Measurements from ENCODE around the gene MRPS33. TPM values are rescaled to one million over a fixed set of nuclear protein-coding genes. Genes with fewer than 3 reads are reported as not detected.
"Not testable (repeated sequence)": the region's sequence is repeated elsewhere in the genome, so short reads cannot be mapped to it uniquely, and the experiment has no call there.

Gene MRPS33
- total RNA-seq, 1 donor, result 20.7 TPM

DNA sequence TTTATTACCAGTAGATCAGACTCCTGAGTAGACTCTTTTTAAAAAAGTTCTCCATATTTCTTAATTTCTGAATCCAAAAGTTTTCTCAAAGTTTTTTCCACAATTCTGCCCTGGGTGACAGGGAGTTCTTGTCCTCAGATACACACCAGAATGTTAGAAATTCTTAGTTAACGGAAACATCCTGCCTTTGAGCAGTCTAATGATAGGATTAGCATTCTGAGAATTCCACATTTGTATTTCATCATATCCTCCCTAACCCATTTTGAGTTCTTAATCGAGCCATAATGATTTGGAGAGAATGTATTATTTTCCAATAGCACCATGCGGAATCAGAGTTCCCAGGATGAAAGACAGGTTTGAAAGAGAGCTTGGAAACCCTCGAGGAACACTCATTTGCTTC is 28.9 kb upstream of the MRPS33 start:
- H3K4me3 ChIP-seq (ENCODE audit: low read depth, low read length), result no peak overlapping the region
- peak; percentile 25 for DNase-seq (ENCODE audit: low read depth)
- TF ChIP-seq CTCF (IDR thresholded peaks at IDR 0.05; ENCODE audit: insufficient read depth, low read depth, low read length), result no peak

- peak; percentile 45 for DNase-seq (ENCODE audit: low read depth)
- TF ChIP-seq CTCF (IDR thresholded peaks at IDR 0.05; ENCODE audit: insufficient read depth, low read depth, low read length), result no peak
- no peak overlapping the region for H3K4me3 ChIP-seq (ENCODE audit: low read depth, low read length)
Measured at GRCh38 chr7:141042222-141043193, 27.8 kb upstream of the MRPS33 start.

GRCh38 chr7:141039376-141039775 is 24.6 kb upstream of the MRPS33 start:
- TF ChIP-seq CTCF (IDR thresholded peaks at IDR 0.05; ENCODE audit: insufficient read depth, low read depth, low read length), result no peak
- H3K4me3 ChIP-seq (ENCODE audit: low read depth, low read length), result no peak overlapping the region
- DNase-seq (ENCODE audit: low read depth), result peak; percentile 12

DNA sequence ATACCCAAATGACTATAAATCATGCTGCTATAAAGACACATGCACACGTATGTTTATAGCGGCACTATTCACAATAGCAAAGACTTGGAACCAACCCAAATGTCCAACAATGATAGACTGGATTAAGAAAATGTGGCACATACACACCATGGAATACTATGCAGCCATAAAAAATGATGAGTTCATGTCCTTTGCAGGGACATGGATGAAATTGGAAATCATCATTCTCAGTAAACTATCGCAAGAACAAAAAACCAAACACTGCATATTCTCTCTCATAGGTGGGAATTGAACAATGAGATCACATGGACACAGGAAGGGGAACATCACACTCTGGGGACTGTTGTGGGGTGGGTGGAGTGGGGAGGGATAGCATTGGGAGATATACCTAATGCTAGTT is 23.3 kb upstream of the MRPS33 start:
- not testable (repeated sequence) for DNase-seq (ENCODE audit: low read depth); H3K4me3 ChIP-seq (ENCODE audit: low read depth, low read length)

- not testable (repeated sequence) for DNase-seq (ENCODE audit: low read depth)
- H3K4me3 ChIP-seq (ENCODE audit: low read depth, low read length), result peak overlapping the region; percentile 38
Measured at GRCh38 chr7:141032539-141033323, 18.0 kb upstream of the MRPS33 start.

DNA sequence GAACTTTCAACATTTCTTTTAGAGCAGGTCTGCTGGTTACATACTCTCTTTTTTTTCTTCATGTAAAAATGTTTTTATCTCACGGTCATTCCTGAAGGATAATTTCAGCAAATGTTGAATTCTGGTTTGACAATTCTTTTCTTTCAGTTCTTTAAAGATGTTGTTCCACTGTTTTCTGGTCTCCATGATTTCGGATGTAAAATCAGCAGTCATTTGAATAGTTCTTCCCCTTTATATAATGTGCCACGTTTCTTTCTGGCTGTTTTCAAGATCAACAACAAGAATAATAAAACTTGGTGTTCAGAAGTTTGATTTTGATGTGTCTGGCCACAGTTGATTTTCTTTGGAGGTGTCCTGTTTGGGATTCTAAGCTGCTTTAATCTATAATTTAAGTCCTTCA is 14.0 kb upstream of the MRPS33 start:
- no peak overlapping the region for H3K4me3 ChIP-seq (ENCODE audit: low read depth, low read length)
- no peak for TF ChIP-seq CTCF (IDR thresholded peaks at IDR 0.05; ENCODE audit: insufficient read depth, low read depth, low read length)
- no peak for DNase-seq (ENCODE audit: low read depth)

GRCh38 chr7:141027043-141027442 is 12.3 kb upstream of the MRPS33 start:
- no peak overlapping the region for H3K4me3 ChIP-seq (ENCODE audit: low read depth, low read length)
- DNase-seq (ENCODE audit: low read depth), result no peak

More at GRCh38 chr7:141027043-141027442, 12.3 kb upstream of the MRPS33 start:
- TF ChIP-seq CTCF (IDR thresholded peaks at IDR 0.05; ENCODE audit: insufficient read depth, low read depth, low read length), result no peak

All from fibroblast of villous mesenchyme (primary cell).